ENCODE data around the gene HEATR1. TPM values are rescaled to one million over a fixed set of nuclear protein-coding genes. Genes with fewer than 3 reads are reported as not detected.
"Not testable (repeated sequence)": the region's sequence is repeated elsewhere in the genome, so short reads cannot be mapped to it uniquely, and the experiment has no call there.

Gene HEATR1
- total RNA-seq, 2 donors from 2014 or later: 27.4 to 28.3 TPM

DNA sequence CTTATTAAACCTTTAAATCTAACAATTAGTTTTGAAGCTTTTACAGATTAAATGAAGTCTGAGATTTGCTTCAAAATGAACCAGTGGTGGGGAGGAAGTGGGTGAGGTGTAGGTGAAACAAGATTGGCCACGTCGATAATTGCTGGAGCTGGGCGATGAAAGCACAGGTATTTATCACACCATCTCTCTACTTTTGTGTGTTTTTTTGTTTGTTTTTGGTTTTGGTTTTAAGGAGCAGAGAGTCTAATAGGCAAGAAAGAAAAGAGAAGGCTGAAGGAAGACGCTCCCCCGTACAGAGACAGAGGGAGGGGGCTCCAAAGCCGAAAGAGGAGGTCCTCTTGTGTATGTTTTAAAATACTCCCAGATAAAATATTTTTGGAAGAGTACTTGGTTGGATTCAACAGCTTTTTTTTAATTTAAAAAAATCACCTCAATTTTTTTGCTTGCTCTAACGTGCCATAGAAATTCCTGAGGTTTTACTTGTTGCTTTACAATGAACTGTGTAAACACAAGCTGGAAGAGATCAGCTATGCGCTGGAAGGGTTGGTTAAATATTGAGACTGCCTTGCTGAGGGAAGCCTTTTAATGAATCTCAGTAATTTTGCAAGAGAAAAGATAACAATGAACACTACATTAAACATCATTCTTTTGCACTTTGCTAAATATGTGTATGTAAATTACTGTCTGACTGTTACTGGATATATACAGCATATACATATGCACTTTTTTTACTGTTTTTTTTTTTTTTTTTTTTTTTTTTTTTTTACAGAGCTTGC, 87.2 kb downstream of the HEATR1 start:
- intact Hi-C loops (cut with DNase I): no loop called here
- DNase-seq (ENCODE audit: low spot score): no peak

DNA sequence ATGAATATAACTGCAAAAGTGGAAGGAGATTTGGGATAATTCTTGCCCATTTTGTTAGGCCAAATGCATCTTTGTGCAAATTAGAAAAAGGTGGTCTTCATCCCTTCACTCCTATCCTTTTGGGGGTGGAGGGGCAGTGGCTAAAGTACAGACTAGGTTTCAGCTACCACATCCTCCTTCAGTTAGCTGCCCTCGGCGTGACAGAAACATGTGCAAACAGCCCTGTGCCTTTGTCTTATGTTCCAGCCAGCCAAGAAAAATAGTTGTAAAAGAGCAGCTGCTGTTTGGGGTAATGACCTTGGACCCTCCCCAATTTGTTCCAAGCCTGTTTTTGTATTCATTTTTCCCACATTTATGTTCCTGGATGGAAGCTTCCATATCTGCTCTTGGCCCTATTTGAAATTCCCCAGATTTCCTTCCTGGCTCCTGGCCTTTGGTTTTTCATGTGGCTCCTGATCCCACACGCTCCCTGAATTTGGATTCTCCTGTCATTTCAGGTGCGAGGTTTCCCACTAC, 88.8 kb downstream of the HEATR1 start:
- no peak for DNase-seq (ENCODE audit: low spot score)
- intact Hi-C loops (cut with DNase I): no loop called here

DNA sequence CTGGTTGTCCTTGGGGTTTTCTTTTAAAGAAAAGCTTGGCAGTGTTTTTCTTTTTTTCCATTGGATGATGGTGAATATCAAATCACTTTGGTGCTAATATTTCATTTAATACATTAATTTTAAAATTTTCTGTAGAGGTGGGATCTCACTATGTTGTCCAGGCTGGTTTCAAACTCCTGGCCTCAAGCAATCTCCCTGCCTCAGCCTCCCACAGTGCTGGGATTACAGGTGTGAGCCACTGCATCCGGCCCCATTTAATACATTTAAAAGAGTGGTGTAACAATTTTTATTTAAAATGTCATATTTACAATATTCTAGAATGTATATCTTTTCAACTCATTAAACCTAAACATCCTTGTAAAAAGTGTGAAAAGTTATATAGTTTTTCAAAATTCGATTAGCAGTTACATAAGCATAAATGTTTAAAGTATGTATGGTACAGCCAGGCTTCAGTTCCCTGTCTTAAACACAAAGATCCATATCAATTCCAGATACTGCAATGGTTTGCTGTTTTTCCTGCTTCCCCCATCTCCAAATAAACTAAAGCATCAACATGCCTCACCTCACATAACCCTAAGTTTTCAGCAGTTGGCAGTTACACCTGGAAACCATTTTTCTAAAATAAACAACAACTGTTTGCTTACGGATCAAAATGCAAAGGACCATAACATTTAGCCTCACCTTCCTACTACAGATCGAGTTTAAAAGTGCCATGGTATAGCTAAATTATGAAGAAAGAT, 89.4 kb downstream of the HEATR1 start:
- DNase-seq (ENCODE audit: low spot score): no peak
- intact Hi-C loops (cut with DNase I): no loop called here

DNA sequence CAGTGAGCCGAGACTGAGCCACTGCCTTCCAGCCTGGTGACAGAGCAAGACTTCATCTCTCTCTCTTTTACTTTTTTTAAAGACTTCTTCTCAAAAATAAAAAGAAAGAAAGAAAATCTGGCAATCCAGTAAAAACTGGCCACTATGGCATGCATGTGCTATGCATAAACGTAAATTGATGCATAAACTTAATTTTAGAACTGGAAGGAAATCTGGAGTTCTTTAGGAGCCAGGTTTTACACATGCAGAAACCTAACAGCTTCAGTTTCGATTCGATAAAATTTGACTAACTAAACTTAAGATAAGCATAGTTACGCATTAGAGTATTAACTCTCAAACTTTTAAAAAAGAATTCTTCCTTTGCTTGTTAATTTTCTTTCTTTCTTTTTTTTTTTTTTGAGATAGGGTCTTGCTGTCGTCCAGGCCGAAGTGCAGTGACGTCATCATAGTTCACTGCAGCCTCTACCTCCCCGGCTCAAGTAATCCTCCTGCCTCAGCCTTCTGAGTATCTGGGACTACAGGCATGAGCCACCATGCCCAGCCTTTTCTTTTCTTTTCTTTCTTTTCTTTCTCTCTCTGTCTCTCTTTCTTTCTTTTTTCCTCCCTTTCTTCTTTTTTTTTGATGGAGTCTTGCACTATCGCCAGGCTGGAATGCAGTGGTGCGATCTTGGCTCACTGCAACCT, 92.4 kb downstream of the HEATR1 start:
- intact Hi-C loops (cut with DNase I): no loop called here
- DNase-seq (ENCODE audit: low spot score): no peak

DNA sequence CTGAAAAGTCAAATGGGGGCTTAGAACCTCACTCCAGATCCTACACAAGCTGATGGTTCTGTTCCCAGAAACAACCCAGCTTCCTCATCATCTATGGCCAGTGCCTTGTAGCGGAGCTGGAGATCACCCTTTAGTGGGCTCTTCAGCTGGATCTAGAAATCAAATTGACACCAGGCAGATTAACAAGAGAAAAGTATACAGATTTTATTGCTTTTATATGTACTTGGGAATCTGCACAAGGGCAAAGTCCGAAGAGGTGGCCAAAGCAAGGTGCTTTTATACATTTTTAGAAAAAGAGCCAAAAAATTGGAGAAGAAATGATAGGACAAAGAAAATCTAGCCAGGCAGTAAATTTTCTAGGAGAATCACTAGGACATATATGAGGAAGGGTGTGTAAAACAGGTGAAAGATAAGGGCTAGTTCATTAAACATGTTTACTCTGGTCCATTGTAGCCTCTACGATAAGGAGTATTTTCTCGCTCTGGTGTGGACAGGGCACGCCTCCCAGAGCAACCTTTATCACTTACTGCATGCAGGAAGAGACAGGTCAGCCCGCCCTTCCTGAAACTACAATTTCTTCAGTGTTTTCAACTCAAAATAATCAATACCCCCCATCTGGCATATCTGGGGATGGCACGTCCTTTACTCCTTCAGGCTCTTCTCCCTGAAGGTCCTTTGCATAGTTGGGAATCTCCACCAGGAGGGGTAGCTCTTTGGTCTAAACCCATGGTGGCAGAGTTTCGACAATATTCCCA, 94.5 kb downstream of the HEATR1 start:
- no peak for DNase-seq (ENCODE audit: low spot score)
- intact Hi-C loops (cut with DNase I): no loop called here

DNA sequence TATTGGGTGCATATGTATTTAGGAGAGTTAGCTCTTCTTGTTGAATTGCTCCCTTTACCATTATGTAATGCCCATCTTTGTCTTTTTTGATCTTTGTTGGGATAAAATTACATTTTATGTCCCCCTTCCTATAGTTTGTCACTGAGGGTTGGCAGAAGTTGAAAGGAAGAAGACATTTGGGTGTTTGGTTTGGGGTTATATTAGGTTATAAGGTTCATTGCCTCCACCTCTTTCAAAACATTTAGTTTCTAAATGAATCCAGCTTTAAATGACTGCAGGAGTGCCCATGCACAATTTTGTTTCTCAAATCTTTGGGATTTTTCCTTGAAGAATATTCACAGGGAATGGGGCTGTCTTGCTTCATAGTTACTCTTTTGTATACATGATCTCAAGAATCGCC, 95.1 kb downstream of the HEATR1 start:
- intact Hi-C loops (cut with DNase I): no loop called here
- DNase-seq (ENCODE audit: low spot score): no peak

DNA sequence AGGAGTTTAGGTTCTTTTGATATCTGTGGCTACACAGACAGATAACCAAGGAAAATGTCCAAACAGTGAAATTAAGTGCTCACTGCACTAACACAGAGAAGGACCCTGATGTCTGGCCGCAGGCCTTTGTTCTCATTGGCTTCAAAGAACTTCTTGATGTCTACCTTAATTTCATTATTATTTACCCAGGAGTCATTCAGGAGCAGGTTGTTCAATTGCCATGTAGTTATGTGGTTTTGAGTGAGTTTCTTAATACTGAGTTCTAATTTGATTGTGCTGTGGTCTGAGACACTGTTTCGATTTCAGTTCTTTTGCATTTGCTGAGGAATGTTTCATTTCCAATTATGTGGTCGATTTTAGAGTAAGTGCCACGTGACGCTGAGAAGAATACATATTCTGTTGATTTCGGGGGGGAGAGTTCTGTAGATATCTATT, 95.7 kb downstream of the HEATR1 start:
- intact Hi-C loops (cut with DNase I): no loop called here
- DNase-seq (ENCODE audit: low spot score): no peak

DNA sequence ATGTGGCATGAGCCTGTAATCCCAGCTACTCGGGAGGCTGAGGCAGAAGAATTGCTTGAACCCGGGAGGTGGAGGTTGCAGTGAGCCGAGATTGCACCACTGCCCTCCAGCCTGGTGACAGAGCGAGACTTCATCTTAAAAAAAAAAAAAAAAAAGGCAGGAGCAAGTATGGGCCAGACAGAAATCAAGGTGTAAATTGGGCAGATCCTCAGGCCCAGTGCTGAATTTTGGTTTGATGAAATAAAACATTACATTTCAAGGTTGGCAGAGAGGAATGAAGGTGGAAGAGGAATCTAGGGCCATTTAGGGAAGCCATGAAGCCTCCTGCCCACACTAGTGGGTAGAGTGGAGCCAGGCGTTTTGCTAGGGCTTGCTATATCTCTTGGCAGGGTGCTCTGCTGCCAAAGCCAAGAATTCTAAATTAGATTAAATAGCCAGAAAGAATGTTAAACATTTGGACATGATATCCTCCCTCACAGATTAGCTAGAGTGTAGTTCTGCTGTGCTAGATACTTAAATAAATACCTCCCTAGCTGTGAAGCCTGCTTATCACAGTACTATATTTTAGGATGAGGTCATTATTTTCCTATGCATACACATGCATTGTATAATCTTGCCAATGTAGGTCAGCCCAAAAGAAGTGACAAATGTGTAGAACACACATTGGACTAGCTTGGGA, 97.2 kb downstream of the HEATR1 start:
- intact Hi-C loops (cut with DNase I): no loop called here
- DNase-seq (ENCODE audit: low spot score): no peak

DNA sequence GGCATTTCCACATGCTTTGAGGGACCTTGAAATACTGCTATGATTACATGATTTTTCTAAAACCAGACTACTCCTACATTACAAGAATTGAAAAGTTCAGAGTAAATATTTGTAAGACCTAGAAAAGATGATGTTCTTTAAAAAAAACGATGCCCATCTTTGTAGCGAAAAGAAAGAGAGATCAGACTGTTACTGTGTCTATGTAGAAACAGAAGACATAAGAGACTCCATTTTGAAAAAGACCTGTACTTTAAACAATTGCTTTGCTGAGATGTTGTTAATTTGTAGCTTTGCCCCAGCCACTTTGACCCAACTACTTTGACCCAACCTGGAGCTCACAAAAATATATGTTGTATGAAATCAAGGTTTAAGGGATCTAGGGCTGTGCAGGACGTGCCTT, 100.0 kb downstream of the HEATR1 start:
- DNase-seq (ENCODE audit: low spot score); intact Hi-C loops (cut with DNase I): not testable (repeated sequence)

DNA sequence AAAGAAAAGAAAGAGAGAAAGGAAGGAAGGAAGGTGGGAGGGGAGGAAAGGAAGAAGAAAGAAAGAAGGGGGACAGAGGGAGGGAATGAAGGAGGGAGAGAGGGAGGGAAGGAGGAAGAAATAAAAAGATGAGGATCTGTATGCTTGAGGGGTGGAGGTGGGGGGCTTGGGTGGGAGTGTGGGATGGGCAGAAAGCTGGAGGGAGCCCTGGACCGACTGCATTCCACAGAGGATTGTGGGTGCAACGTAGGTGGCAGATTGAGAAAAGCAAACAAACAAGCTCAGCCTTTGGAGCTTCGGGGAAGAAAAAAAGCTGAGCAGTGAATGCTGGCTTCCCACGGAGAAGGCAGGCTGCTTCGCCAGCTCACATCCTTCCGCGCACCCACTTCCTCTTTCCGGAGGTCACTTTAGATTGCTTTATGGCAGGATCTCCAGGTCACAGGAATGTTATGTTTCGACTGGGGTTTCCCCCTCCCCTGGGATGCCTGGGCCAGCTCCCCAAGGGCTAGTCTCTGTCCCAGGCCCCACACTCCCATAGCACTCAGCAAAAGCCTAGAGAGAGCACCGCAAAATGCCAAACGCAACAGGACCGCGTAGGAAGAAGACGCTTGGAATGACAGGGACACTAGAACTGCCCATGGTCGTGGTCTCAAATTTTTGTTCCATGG, 101.2 kb downstream of the HEATR1 start:
- DNase-seq (ENCODE audit: low spot score): no peak
- intact Hi-C loops (cut with DNase I): no loop called here

DNA sequence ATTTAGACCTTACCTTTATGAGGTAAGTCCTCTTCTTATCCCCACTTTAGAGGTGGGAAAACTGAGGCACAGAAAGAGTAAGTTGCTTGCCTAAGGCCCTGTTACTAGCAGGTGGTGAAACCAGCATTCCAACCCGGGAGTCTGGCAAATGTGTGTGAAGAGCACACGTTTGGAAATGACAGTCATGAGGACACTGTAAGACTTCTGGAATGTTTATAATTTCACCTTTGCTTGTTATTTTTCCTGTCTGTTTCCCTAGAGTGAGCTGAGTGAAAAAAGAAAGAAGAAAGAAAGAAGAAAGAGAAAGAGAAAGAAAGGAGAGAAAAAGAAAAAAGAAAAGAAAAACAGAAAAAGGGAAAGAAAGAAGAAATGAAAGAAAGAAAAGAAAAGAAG, 101.7 kb downstream of the HEATR1 start:
- intact Hi-C loops (cut with DNase I): no loop called here
- no peak for DNase-seq (ENCODE audit: low spot score)

DNA sequence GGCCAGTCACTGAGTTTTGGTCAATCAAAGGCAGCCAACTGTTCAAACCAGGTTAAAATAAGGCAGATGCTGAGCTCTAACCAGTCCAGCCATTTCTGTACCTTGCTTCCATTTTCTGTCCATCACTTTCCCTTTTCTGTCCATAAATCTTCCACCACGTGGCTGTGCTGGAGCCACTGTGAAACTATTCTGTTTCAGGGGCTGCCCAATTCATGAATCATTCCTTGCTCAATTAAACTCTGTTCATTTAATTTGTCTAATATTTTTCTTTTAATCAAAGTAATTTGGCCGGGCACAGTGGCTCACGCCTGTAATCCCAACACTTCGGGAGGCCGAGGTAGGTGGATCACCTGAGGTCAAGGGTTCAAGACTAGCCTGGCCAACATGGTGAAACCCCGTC, 103.2 kb downstream of the HEATR1 start:
- intact Hi-C loops (cut with DNase I): no loop called here
- no peak for DNase-seq (ENCODE audit: low spot score)

Other genes starting within 250 kb of the HEATR1 start
- under 1 TPM; 0.24 to 0.32 TPM for gene EDARADD, start 210.2 kb downstream of the HEATR1 start, total RNA-seq
- 10 to 100 TPM; 43.1 to 45.6 TPM for gene LGALS8, start 80.5 kb downstream of the HEATR1 start, total RNA-seq
- gene ACTN2, start 82.0 kb upstream of the HEATR1 start, total RNA-seq: 1 to 10 TPM; 3.7 to 7.4 TPM
- 10 to 100 TPM; 44.2 to 47.6 TPM for gene MTR, start 190.8 kb upstream of the HEATR1 start, total RNA-seq

All from posterior vena cava (tissue), 2 donors.